BJ (cell line): ENCODE measurements around the gene PPARGC1A. TPM values are rescaled to one million over a fixed set of nuclear protein-coding genes. Genes with fewer than 3 reads are reported as not detected.

Source experiments
- CTCF ChIA-PET: fragments of 350-600 bp; formaldehyde crosslinking; extraction: SDS; loops from one replicate; lab custom pipeline; 2021; ENCODE audit warnings: antibody characterized with exemption, inconsistent platforms; lab: Yijun Ruan, JAX
- POLR2A ChIA-PET: fragments of 300-600 bp; sonication (Branson Sonifier 250); formaldehyde crosslinking; extraction: SDS; loops from one replicate; lab custom pipeline; 2021; ENCODE audit warnings: antibody characterized with exemption; lab: Charles Lee
- DNase-seq: peaks from one replicate; pipeline ENCODE4 v3.0.0-alpha.2; 2011; ENCODE audit warnings: low read depth
- H3K27me3 ChIP-seq: 2 replicates; pipeline ENCODE4 v1.6.0; 2011; ENCODE audit warnings: low read length; ENCODE audit not compliant: control insufficient read depth, insufficient read depth
- H3K36me3 ChIP-seq: 2 replicates; pipeline ENCODE4 v1.5.1; 2011; ENCODE audit warnings: low read length; ENCODE audit not compliant: control insufficient read depth, insufficient read depth
- H3K4me3 ChIP-seq: 2 replicates; pipeline ENCODE4 v1.5.1; 2011; ENCODE audit warnings: low read depth, mild to moderate bottlenecking, control low read depth, low read length
- polyA plus RNA-seq: library from polyadenylated mRNA; depleted of rRNA; stranded (reverse); fragments of >200 nt; gene quantifications from 2 replicates; pipeline ENCODE4 v1.2.3, GENCODE V29; 2011
- TF ChIP-seq, protein P1 (sequence below): IDR thresholded peaks from 2 replicates; pipeline ENCODE4 v1.5.1; 2011; ENCODE audit warnings: low read depth, mild to moderate bottlenecking, control low read depth, inconsistent platforms, low read length, moderate library complexity; ENCODE audit not compliant: insufficient read depth

Gene PPARGC1A
- polyA plus RNA-seq, 1 experiment, result 0.11 TPM

DNA sequence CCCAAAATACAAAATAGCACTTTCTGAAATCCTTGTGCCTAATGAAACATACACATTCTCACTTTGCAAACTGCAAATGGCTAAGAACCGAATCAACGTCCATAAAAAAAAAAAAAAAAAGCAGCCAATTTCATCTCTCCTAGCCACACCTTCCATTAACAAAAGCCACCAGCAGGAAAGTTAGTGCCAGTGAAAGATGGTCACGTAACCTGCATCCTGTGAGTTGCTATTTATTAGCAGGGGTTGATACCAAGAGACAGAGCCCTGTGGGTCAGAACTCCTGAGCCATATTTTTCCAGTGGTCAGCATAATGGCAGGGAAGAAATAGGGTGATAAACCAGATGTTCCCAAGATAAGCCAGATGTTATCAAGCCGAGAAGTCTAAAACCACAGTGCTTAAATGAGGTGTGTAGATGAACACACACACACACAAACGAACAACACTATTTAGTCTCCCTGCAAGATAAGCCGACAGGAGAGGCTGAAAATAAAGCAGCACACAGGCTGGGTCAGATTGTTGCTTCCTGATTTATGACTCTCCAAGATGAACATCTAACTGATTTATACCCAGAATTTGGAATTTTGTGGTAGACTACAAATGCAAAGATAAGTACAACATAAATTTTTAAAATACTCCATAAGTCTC, 11.5 kb downstream of the PPARGC1A start:
- no peak overlapping the region for H3K4me3 ChIP-seq
- TF ChIP-seq, protein P1, sequence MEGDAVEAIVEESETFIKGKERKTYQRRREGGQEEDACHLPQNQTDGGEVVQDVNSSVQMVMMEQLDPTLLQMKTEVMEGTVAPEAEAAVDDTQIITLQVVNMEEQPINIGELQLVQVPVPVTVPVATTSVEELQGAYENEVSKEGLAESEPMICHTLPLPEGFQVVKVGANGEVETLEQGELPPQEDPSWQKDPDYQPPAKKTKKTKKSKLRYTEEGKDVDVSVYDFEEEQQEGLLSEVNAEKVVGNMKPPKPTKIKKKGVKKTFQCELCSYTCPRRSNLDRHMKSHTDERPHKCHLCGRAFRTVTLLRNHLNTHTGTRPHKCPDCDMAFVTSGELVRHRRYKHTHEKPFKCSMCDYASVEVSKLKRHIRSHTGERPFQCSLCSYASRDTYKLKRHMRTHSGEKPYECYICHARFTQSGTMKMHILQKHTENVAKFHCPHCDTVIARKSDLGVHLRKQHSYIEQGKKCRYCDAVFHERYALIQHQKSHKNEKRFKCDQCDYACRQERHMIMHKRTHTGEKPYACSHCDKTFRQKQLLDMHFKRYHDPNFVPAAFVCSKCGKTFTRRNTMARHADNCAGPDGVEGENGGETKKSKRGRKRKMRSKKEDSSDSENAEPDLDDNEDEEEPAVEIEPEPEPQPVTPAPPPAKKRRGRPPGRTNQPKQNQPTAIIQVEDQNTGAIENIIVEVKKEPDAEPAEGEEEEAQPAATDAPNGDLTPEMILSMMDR, result no peak
- H3K27me3 ChIP-seq, result no peaks in the 10 kb centered on the region
- DNase-seq, result no peak
- ChIA-PET POLR2A (no interaction called here), CTCF (no interaction called here)
- no peaks in the 10 kb centered on the region for H3K36me3 ChIP-seq

DNA sequence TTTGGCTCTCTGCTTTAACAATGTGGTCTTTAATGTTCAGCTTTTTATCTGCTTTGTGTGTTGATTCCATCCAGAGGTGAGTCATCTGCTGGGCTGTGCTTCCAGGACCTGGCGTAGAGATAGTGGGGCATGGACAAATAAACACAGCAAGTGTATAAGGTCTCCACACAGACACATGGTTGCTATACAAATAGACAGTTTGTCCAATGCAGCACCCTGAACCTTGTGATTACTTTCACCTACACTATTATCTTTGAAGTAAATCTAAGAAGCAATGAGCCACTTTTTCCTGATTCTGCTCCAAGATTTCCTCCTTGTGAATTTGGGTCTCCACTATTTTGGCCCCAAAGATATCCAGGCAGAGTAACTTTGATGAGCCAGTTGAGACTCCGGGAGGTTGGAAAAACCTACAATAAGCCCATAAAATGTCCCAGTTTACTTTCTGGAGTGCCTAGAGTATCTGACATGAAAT, 12.1 kb downstream of the PPARGC1A start:
- no peak for DNase-seq
- TF ChIP-seq, protein P1, result no peak
- CTCF ChIA-PET, result no interaction called here
- no peaks in the 10 kb centered on the region for H3K27me3 ChIP-seq
- no peak overlapping the region for H3K4me3 ChIP-seq
- POLR2A ChIA-PET, result no interaction called here
- H3K36me3 ChIP-seq, result no peaks in the 10 kb centered on the region

DNA sequence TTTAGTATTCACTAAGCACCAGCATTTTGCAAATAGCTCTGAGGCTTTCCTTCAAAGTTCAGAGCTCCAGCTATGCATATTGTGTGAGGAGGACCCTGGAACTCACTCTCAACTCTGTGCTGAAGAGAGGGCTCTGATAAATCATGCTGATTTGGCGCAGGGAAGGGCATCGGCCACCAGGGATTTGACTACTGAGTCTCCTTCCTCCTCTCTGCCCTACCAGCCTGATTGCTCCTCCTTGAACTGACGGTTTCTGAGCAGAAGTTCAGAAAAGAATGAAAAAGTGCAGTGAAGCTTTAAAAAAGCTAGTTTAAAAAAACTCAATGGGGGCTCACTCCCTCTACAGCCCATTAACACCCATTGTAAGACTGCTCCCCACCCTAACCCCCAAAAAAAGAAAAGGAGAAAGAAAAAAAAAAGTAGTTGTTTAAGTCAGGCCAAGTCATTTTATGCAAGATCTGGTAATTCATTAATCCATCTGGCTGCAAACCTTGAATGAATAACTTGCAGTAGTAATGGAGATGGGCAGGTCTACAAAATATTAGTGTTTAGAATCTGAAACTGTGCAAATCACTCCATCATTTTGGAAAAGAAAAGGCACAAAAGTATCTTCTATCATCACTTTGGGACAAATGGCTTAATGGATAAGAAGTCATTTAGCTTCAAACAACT, 13.3 kb downstream of the PPARGC1A start:
- TF ChIP-seq, protein P1, result no peak
- no peak overlapping the region for H3K4me3 ChIP-seq
- no peaks in the 10 kb centered on the region for H3K36me3 ChIP-seq
- no peaks in the 10 kb centered on the region for H3K27me3 ChIP-seq
- no peak for DNase-seq
- POLR2A ChIA-PET, result no interaction called here
- CTCF ChIA-PET, result interaction anchor here (0.6 kb wide), 1 partner anchor 42 kb away, joined by 4 read pairs; no protein-coding TSS in a partner anchor

DNA sequence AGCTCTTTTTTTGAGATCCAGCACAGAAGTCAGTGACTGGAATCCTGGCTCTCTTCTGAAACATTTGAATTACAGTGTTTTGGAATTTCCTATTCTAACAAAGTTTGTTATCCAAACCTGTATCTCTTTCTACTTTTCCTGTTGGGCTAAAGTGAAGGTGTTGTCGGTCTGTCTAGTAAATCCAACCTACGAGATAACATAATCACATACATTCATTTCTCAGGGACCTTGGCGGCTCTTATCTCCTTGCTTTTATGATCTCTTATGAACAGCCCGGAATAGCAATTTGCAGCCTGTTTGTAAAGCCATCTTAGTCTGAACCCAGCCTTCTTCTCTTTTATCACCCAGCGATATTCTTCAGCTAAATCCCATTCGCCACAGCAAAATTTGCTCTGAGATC, 14.5 kb downstream of the PPARGC1A start:
- CTCF ChIA-PET, result interaction anchor here (1.2 kb wide), 1 partner anchor 316 kb away, joined by 3 read pairs; no protein-coding TSS in a partner anchor
- Histone ChIP-seq H3K36me3 (no peaks in the 10 kb centered on the region), H3K27me3 (no peaks in the 10 kb centered on the region), H3K4me3 (no peak overlapping the region)
- TF ChIP-seq, protein P1, result no peak
- POLR2A ChIA-PET, result no interaction called here
- no peak for DNase-seq

DNA sequence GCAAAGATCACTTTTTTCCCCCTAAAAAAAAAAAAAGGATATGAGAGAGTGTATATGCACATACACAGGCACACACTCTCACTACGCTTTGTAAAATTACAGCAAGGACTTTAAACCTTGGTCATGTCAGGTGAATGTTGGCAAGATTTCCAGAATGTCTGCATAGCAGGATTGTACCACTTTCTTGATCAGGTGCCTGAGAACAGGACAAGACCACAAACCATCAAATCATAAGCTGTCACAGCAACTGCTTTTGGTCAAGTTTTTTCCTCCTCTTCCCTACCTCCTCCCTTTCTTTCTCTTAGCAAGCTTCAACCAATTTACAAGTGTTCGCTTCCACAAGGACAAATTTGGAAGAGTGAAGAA, 15.3 kb downstream of the PPARGC1A start:
- Histone ChIP-seq H3K27me3 (no peaks in the 10 kb centered on the region), H3K4me3 (no peak overlapping the region), H3K36me3 (no peaks in the 10 kb centered on the region)
- ChIA-PET CTCF (interaction anchor here (1.2 kb wide), 1 partner anchor 317 kb away, joined by 3 read pairs; no protein-coding TSS in a partner anchor), POLR2A (interaction anchor here (0.7 kb wide), 1 partner anchor 445 kb away, joined by 3 read pairs; no protein-coding TSS in a partner anchor)
- TF ChIP-seq, protein P1, result no peak
- DNase-seq, result no peak
